ACHN (cell line): Measurements from ENCODE around the gene CNTN4.

Experiments
- DNase-seq: peaks from one replicate; pipeline ENCODE4 v3.0.0-alpha.2; 2015
- in situ Hi-C: cut with HindIII; loops from 2 replicates; pipeline ENCODE4 v1.10.0; 2017; ENCODE audit warnings: low sequenced_read_pairs, low pct_ligation_motif_present, low pct_unique_long_range_greater_than_20kb

Gene CNTN4

DNA sequence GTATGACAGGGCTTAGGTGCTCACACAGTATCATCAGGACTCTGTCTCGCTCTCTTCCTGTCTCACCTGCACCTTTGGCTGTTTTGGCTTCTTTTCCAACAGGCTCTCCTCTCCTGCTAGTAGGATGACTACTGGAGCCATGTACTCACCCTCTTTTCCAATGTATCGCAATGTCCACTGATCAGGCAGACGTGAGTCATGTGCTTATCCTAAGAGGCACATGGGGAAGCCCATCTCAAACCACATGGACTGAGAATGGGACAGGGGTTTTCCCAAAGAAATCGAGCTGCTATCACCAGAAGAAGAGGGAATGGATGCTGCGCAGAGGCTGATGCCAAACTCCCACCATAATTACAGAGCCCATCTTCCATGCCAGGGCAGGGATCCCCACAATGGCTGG lies 830.9 kb downstream of the CNTN4 start:
- in situ Hi-C loops, result no loop called here
- DNase-seq, result no peak

GRCh38 chr3:2931265-2931664 lies 832.6 kb downstream of the CNTN4 start:
- no peak for DNase-seq
- in situ Hi-C loops, result no loop called here

GRCh38 chr3:2934541-2934940 lies 835.9 kb downstream of the CNTN4 start:
- in situ Hi-C loops, result no loop called here
- no peak for DNase-seq

DNA sequence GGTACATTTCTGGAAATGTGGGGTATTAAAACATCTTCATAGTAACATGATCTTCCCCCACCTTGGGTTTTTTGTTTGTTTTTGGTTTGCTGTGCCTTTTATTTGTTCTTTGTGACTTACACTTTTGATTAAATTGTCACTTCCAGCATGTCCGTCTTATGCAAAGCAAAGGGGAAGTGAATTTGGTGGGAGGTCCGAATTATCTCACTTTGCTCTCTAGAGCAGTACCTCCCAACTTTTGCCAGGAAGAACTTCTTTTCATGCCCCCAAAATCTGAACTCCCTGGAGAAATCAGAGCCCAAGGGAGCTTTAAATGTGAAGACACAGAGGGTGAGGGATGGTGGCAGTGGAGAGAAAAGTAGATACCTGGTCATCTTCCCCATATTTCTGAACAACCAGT lies 838.4 kb downstream of the CNTN4 start:
- in situ Hi-C loops, result no loop called here
- no peak for DNase-seq

DNA sequence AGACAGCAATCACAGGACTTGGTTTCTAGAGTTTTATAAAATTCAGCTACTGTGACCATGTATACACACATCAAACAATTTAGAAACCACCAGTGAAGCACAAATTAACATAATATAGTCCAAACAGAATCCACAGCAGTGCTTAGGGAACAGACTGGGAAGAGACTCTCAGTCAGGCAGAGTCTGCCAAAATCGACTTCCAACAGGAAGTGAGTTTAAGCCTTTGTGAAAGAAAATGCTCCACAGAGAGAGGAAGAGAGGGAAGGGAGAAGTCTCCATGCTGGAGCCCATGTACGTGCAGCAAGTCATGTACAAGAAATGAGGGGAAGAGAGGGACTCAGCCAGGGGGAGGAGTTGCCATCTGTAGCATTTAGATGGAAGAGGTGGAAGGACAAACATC lies 838.9 kb downstream of the CNTN4 start:
- in situ Hi-C loops, result no loop called here
- DNase-seq, result no peak

DNA sequence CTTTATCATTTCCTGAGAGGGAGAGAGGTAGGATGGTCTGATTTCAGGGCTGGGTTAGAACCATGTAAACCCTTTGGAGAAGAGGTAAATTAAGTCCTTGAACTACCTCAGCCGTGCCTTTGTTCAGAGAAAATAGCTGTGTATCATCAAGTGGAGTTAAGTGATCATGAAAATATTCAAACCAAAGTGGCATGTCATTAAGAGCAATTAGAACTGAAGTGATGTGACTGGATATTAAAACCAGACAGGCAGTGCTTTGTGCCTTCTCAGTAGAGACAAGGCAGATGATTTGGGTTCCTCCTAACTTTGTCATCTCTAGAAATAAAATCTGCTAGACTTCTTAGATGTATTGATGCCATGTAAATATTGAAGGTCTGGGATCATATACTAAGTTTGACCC lies 840.0 kb downstream of the CNTN4 start:
- no peak for DNase-seq
- in situ Hi-C loops, result no loop called here

GRCh38 chr3:2940062-2940461 lies 841.4 kb downstream of the CNTN4 start:
- no peak for DNase-seq
- in situ Hi-C loops, result no loop called here

DNA sequence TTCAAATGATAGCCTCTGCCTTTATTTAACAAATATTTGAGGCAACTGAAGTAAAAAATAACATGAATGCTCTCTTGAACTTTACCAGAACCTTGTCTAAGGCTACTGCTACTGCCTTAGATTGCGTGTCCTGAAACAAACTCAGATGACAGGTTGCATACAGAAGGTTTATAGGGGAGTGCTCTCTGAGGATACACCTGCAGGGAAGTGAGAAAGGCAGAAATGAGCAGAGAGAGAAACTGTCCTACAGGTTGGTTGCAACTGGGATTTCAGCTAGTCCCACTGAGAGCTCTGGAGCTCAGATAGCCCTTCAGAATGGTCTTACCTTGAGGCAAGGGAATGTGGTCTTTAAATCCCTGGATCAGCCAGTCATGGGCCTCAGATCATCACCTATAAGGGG lies 846.0 kb downstream of the CNTN4 start:
- no peak for DNase-seq
- in situ Hi-C loops, result no loop called here

DNA sequence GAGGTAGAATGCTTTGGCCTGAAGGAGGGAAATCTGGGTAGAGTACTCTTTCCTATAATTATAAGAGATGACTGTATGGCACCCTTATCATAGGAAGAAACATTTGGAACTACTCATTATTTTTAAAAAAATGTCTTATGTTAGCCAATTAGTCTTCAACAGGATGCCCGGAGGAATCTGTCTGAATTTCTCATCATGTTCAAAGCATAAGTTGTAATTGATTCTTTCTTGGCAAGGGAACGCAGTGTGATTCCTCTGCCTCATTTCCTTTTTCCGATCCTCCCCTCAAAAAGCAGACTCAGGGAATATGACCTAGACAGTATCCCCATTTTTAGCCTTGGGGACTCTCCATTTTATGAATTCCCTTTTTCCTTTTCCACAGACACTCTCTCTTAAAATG lies 846.5 kb downstream of the CNTN4 start:
- DNase-seq, result no peak
- in situ Hi-C loops, result no loop called here

DNA sequence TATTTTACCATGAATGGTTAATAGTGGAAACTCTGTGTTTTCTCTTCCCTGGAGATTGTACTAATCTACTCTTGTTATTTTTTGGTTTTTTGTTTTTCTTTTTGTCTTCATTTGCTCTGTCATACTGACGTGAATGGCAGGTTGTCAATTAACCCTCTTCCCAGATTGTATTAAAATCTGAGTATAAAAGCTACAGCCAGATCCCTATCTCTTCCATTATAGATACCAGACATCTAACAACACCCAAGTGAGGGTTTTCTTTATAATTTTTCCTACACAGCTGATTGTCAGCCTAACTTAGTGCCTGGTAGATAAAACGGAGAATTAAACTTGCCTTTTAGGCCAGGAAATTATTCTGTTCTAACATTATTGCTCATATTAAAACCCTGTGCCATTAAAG lies 848.9 kb downstream of the CNTN4 start:
- in situ Hi-C loops, result no loop called here
- no peak for DNase-seq

DNA sequence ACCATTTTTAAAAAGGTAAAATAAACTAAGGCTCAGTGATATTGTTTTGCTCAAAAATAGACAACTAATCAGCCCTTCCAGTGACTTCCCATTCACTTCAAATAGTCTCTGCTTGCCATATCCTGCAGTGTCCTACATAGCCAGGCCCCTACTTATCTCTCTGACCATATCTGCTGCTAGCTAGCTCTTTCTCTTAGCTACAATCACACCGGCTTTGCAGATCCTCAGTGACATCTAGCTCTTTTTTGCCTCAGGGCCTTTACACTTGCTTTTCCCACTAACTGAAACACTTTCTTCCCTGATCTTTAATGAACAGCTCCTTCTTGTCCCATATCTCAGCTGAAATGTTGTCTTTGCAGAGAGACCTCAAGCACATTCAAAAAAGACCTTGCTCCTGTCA lies 850.2 kb downstream of the CNTN4 start:
- no peak for DNase-seq
- in situ Hi-C loops, result no loop called here

DNA sequence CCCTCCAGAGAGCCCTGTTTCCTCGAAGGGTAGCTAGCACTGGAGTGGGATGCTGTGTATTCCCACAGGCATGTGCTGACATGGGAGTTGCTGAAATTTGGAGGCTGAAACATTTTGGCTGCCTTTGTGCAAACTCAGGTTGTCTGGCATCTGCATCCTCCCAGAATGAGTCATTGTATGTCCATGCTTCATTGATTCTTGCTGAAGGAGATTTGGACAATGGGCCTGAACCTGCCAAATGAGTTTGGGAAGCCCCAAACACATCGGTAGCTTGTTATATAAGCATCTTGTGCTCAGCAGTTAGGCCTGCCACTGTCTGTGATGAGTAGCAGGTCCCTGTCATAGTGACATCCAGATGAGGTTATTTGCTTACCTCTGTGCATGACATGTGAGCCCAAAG lies 851.5 kb downstream of the CNTN4 start:
- in situ Hi-C loops, result no loop called here
- no peak for DNase-seq

GRCh38 chr3:2957115-2957514 lies 858.4 kb downstream of the CNTN4 start:
- DNase-seq, result no peak
- in situ Hi-C loops, result no loop called here

DNA sequence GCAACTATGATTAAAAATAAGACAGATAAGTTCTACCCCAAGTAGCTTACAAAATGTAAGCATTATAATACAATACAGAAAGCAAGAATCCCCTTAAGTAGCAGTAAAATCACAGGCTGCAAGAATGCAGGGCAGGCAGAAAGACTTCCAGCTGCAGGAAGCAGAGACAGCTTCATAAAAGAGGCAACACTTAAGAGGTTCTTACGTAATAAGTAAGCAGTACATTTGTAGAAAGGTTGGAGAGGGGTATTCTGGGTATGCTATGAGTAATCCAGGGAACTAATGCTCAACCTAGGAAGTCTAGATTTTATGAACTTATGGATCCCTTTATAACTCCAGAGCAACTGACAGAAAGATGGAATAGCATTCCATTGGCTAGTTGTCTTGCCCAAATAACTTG lies 859.9 kb downstream of the CNTN4 start:
- in situ Hi-C loops, result no loop called here
- DNase-seq, result no peak

- in situ Hi-C loops, result no loop called here
These were observed 862.9 kb downstream of the CNTN4 start for GRCh38 chr3:2961576-2961975.

GRCh38 chr3:2967871-2968270 lies 869.2 kb downstream of the CNTN4 start:
- in situ Hi-C loops, result no loop called here
- no peak for DNase-seq

More at GRCh38 chr3:2961576-2961975, 862.9 kb downstream of the CNTN4 start:
- no peak for DNase-seq

- in situ Hi-C loops, result no loop called here
- DNase-seq, result no peak
These were observed 869.8 kb downstream of the CNTN4 start for GRCh38 chr3:2968475-2968874.

- no peak for DNase-seq
- in situ Hi-C loops, result no loop called here
These were observed 877.5 kb downstream of the CNTN4 start for GRCh38 chr3:2976212-2976611.

DNA sequence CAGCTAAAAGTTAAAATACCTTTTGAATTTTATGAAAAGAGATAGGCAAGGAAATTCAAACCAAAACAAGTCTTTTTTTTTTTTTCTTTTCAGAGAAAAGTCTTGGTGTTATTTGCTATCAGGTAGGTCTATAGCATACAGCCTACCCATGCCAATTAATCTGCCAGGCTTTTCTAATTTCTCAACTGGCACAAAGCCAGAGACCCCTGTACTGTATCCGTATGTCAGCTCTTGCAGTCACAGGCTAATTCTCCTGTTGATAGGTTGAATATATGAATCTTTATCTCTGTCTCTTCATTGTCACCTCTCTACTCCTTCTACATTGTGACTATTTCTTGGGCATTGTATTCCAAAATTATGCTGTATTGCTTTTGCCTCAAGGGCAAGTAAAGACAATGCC lies 878.1 kb downstream of the CNTN4 start:
- in situ Hi-C loops, result no loop called here
- no peak for DNase-seq

- no peak for DNase-seq
- in situ Hi-C loops, result no loop called here
These were observed 880.5 kb downstream of the CNTN4 start for GRCh38 chr3:2978977-2979732.
